ENCODE data around the gene NFATC1.

Gene NFATC1

DNA sequence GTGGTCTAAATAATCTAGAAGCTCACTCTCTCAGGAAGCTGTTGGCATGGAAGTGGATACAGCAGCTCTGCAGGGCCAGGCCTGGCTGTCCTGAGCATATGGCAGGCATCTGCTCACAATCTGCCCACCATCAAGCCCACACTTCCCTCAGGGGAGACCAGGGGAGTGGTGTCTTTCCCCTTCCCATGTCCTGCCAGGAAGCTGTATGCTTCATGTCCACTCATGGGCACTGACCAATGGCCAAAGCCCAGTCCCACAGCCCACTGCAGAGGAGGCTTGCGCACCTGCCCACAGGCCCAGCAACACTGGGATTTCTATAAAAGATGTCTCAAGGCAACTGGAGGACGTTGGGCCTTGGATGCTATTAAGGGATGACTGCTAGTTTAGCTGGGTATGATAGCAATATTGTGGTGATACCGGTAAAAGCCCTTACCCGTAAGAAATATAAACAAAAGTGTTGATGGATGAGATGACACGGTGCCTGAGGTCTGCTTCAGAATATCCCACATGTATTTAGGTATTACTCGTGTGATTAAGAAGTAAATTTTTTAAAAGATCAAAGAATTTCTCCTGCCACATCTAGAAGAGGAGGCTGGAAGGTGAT, 177.2 kb downstream of the NFATC1 start:
- no peak for DNase-seq (ENCODE audit: low read depth)

DNA sequence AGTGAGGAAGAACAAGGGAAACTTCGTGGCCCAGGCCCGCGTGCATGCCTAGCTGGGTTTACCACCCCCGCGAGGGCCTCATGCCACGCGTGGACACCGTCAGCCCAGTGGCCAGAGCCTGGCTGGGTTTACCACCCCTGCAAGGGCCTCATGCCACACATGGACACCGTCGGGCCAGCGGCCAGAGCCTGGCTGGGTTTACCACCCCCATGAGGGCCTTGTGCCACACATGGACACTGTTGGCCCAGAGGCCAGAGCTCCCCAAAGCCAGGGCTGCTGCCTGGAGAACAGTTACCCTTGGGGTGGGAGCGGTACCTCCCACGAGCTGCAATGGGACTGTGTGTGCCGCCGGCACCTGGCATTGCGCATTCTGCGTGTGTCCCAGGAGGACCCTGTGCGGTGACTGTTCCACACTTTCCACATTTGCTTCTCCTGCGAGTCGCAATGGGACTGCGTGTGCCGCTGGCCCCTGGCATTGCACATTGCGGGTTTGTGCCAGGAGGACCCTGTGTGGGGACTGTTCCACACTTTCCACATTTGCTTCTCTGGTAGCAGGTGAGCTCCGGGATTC, 178.3 kb downstream of the NFATC1 start:
- DNase-seq (ENCODE audit: low read depth), result no peak

DNA sequence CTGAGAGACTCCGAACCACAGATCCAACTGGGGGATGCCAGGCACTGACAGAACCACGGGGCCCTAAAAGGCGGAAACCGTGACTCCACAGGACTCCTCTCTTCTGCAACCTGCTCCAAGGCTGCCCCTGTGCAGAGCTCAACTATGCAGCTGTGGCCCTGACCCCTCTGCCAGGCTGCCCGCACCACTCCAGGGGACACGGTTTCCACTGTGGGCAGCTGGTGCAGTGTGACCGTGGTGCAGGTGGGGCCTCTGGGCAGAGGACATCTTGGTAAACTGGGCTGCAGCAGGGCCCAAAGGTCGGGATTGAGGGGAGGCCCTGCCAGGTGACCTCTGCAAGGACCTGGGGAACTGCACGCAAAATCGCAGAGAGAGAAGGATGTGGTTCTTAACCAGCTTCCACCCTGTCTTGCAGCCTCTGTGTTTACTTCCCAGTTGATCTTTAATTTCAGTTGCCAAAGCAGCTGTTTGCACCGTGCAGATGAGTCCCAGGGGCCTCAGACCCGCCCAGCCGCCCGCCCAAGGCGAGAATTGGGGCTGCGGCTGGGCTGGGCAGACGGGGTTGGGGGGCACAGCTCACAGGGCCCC, 179.3 kb downstream of the NFATC1 start:
- no peak for DNase-seq (ENCODE audit: low read depth)

DNA sequence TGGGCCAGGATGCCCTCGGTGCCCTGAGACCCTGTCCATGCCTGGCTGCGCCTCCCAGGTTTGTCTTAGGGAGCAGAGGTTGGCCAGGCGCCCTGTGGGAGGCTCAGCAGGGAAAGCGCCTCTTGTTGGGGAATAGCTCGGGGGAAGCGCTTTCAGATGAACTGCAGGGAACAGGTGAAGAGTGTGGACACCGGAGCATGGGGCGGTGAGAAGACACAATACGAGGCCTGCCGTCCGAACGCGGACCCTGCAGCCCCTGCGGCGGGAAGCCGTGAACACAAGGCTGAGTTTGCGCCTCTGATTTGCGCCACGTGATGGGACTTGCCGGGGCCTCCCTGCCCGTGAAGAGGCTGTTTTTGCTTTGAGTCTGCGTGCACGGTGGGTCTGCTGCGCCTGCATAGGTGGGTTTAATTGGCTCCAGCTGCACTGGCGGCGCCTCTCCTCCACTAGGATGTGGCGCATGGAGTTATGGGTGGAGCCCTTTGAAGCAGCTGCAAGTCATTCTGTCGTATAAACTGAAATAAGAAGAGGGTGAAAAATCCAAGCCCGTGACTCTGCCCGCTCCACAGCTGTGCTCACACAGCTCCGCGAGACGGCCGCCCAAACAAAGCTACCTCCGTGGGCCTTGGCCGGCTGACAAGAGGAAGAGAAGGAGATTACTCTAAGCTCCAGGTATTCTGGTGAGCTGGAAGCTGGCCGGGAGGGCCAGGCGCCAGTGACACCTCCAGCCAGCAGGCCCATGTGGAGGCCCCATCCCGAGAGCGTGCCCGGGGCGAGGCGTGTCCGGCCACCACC, 180.4 kb downstream of the NFATC1 start:
- DNase-seq (ENCODE audit: low read depth), result no peak

DNA sequence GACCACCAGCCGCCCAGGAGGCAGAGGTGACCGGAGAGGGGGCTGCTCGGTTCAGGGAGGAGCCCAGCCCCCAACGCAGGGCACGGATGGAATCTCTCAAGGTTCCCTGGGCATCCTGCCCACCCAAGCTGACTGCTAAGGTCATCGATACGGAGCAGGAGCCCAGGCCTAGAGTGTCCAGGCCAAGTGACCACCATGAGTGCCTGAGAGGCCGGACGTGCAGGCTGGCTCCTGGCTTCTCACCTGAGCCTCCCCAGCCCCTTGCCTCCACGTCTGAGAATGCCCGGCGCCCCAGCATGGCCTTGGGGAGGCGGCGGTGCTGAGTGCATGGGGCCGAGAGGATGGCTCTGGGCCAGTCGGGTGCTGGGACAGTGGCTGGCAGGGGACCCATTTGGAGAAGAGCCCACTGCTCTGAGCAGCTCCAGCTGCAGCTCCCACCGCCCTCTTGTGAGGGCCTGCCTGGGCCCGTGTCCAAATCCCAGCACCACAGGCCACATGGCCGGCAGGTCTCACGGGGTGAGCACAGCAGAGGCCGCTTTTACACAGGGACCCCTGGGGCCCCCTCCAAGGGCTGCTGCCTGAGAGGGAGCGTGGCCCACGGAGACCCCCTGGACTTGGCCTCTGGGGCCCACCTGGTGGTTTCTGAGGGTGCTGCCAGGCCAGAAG, 181.1 kb downstream of the NFATC1 start:
- DNase-seq (ENCODE audit: low read depth), result no peak

DNA sequence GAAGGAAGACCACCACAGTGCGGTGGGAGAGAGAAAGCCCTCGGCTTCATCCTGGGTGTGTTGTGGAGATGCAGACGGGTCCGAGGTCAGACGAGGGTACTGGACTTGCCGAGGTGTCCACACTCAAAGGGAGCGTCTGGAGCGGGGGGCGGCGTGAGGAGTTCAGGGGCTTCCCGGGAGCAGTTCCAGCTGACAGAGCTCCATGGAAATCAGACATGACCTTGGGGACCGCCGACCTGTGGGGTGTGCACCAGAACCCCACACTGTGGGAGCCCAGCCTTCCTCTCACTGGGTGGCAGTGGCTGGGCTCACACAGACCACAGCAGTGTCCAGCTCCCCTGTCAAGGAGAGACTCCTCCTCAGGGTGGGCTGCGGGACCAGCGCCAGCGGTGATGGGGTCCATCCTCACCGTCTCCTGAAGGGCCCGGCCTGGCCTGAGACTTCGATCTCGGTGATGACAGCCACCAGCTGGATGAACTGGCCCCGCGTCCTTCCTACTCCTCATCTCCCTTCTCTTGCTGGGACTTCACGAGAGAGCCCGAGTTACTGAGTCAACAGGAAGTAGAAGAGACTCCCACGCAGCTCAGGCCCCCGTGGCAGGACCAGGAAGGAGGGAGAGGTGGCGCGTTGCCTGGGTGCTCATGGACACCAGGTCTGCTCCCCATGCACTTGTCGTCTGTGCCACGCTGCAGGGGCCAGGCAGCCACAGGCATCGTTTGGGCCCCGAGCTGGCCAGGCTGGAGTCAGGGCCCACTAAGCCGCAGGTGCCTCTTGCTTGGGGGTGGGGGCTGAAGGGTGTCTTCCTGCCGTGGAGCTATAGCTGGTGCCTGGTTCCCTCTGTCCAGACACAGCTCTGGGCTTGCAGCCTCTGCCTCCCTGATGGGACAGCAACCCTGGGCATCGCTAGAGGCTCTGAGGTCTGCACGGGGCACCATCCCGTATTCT, 182.0 kb downstream of the NFATC1 start:
- DNase-seq (ENCODE audit: low read depth), result no peak

DNA sequence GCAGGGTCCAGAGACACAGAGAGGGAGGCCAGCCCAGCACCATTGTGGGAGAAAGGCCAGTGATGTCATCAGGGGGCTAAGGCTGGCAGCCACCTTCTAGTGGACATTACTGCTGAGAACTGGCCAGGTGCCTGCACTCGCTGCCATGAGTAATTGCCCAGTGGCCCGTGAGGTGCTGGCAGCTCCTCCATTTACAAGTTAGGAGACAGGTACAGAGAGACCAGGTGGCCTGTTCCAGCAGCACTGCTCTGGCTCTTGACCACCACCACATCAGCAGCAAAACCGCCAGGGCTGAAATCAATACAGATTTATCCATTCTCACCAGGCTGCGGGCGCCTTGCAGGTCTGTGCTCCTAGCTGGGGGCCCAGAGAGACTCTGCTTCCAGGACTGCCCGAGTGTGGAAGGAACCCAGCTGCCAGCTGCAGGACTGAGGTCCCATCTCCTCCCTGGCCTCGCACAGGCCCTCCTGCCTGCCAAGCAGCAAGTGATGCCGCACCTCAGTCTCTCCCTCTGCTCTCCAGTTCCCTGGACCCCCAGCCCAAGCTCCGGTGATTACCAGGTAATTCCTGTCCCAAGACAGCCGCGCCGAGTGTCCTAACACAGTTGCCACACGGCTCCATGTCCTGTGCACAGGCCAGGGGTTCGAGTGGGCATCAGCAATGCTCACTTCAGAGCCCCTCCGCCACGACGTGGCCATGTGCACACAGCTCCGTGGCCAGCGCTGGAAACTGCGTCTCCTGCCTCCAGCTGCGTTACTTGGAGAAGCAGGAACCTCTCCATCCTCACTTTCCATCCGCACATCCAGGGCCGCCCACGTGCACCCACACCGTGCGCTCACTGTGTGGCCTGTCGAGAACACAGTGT, 182.9 kb downstream of the NFATC1 start:
- DNase-seq (ENCODE audit: low read depth), result no peak

All from stimulated activated CD8-positive, alpha-beta memory T cell treated with anti-CD3 and anti-CD28 coated beads, Interleukin-7, amount 100 ng/mL, for 24 hours (primary cell).